Measurements from ENCODE around the gene ZC3H12A. TPM values are rescaled to one million over a fixed set of nuclear protein-coding genes. Genes with fewer than 3 reads are reported as not detected.

Gene ZC3H12A
- total RNA-seq, 4 donors from 2014 or later = 36.0 to 42.9 (median 39.0) TPM

DNA sequence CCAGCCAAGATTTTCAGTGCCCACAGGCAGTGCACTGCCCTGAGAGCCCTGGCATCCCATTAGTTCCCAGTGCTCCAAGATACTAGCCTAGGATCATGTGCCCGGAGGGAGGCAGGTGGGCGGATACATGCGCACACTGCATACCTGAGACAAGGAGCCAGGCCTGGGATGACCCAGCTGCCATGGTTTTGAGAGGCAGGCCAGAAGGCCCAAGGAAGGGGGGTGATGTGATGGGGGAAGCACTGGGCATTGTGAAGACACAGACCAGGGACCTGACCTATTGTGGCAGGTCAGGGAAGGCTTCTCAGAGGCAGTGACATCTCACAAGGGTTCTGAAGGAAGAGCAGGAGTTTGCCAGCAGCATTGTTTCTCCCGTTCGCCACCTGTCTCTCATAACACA is 3.6 kb downstream of the ZC3H12A start:
- 78 to 82% methylated on average over 5 of the region's 5 CpGs for WGBS, 2 donors
- intact Hi-C loops (cut with DNase I; ENCODE audit: low total_unique reads) = no loop called here
- TF ChIP-seq, protein P1, sequence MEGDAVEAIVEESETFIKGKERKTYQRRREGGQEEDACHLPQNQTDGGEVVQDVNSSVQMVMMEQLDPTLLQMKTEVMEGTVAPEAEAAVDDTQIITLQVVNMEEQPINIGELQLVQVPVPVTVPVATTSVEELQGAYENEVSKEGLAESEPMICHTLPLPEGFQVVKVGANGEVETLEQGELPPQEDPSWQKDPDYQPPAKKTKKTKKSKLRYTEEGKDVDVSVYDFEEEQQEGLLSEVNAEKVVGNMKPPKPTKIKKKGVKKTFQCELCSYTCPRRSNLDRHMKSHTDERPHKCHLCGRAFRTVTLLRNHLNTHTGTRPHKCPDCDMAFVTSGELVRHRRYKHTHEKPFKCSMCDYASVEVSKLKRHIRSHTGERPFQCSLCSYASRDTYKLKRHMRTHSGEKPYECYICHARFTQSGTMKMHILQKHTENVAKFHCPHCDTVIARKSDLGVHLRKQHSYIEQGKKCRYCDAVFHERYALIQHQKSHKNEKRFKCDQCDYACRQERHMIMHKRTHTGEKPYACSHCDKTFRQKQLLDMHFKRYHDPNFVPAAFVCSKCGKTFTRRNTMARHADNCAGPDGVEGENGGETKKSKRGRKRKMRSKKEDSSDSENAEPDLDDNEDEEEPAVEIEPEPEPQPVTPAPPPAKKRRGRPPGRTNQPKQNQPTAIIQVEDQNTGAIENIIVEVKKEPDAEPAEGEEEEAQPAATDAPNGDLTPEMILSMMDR (IDR thresholded peaks at IDR 0.05) = no peak
- no peak for TF ChIP-seq POLR2A (IDR thresholded peaks at IDR 0.05)
- DNase-seq (ENCODE audit: low spot score in 2 of 2) = peak in 1 of 2 donors; percentile 82
- peak overlapping the region; percentile 3 for H3K4me3 ChIP-seq (ENCODE audit: low read depth, poor library complexity, severe bottlenecking)

- WGBS, 2 donors = 76 to 89% methylated on average over 8 of the region's 8 CpGs
- no peak overlapping the region for H3K4me3 ChIP-seq (ENCODE audit: low read depth, poor library complexity, severe bottlenecking)
- peak in 1 of 2 donors; percentile 80 for DNase-seq (ENCODE audit: low spot score in 2 of 2)
- TF ChIP-seq, protein P1 (IDR thresholded peaks at IDR 0.05) = no peak
- no peak for TF ChIP-seq POLR2A (IDR thresholded peaks at IDR 0.05)
- intact Hi-C loops (cut with DNase I; ENCODE audit: low total_unique reads) = no loop called here
These were observed 4.1 kb downstream of the ZC3H12A start for GRCh38 chr1:37478451-37478881.

GRCh38 chr1:37478890-37479254 is 4.5 kb downstream of the ZC3H12A start:
- no peak for TF ChIP-seq POLR2A (IDR thresholded peaks at IDR 0.05)
- TF ChIP-seq, protein P1 (IDR thresholded peaks at IDR 0.05) = no peak
- intact Hi-C loops (cut with DNase I; ENCODE audit: low total_unique reads) = no loop called here
- peak overlapping the region; percentile 6 for H3K4me3 ChIP-seq (ENCODE audit: low read depth, poor library complexity, severe bottlenecking)
- WGBS, 2 donors = 21 to 31% methylated on average over 3 of the region's 3 CpGs
- DNase-seq (ENCODE audit: low spot score in 2 of 2) = peak in 1 of 2 donors; percentile 80

- TF ChIP-seq, protein P1 (IDR thresholded peaks at IDR 0.05) = no peak
- no peak for TF ChIP-seq POLR2A (IDR thresholded peaks at IDR 0.05)
- peak overlapping the region; percentile 6 for H3K4me3 ChIP-seq (ENCODE audit: low read depth, poor library complexity, severe bottlenecking)
- 2 to 21% methylated on average over 18 to 20 of the region's 22 CpGs for WGBS, 2 donors
- intact Hi-C loops (cut with DNase I; ENCODE audit: low total_unique reads) = no loop called here
- peak; percentile 94 to 98 for DNase-seq (ENCODE audit: low spot score in 2 of 2)
These were observed 5.1 kb downstream of the ZC3H12A start for GRCh38 chr1:37479255-37480124.

DNA sequence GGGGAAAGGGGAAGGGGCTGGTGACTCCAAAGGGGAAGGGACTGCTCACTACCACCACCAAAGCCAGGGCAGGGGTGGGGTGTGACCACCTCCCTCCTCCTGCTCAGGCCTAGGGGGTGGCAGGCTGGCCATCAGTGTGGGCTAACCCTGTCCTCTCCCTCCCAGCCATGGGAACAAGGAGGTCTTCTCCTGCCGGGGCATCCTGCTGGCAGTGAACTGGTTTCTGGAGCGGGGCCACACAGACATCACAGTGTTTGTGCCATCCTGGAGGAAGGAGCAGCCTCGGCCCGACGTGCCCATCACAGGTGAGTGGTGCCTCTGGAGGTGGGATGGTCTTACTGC is 5.7 kb downstream of the ZC3H12A start:
- peak in 1 of 2 donors; percentile 88 for DNase-seq (ENCODE audit: low spot score in 2 of 2)
- 38 to 43% methylated on average over 5 of the region's 5 CpGs for WGBS, 2 donors
- no peak overlapping the region for H3K4me3 ChIP-seq (ENCODE audit: low read depth, poor library complexity, severe bottlenecking)
- intact Hi-C loops (cut with DNase I; ENCODE audit: low total_unique reads) = no loop called here
- TF ChIP-seq POLR2A (IDR thresholded peaks at IDR 0.05) = no peak
- TF ChIP-seq, protein P1 (IDR thresholded peaks at IDR 0.05) = no peak

Data from lower leg skin (tissue), 4 donors.